Amniotic stem cell (primary cell): ENCODE data around the gene PSMB3.

Experiments used
- DNase-seq: peaks from one replicate; lab custom pipeline; 2025; lab: John Stamatoyannopoulos, UW

The PSMB3 gene

DNA sequence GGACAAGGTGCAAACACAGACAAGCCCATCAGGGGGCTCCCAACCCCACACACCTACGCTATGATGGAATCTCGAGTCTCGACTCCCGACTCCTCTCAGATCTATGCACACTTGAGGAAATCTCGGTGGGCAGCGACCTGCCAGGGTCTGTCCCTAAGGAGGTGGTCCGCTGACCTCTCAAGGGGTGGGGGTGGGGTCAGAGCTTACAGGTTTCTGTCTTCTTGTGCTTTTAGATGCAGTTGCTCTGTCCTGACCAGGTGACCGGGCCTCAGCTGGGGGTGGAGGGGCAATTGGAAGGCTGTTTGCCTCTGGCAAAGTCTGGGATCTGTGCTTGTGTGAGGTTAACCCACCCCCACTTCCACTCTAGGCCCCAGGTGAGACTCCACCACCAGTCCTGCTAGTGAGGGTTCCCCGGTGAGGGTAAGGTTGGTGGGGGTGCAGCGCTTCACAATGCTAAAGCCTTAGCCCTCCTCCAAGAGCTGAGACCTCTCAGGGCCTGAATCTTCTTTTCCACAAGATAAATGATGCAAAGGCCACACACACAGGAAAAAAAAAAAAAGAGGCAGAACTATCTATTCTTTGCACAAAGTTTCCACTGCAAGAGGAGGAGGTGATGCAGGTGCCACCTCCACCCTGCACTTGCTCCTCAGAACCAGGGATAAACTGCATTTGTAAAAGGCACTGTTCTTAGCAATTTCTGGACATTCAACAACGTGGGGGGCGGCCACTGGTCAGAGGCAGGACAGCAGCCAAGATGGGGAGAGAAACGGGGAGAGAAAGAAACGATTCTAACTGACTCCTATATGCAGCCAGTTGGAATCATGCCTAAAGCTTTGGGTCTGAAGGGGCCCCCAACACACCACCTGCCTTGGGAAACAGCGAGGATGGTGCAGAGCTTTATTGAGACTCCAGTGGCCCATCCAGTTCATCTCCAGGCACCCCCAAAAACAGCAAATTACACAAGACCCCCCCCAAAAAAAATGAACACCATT lies 18.3 kb upstream of the PSMB3 start:
- DNase-seq: no peak

DNA sequence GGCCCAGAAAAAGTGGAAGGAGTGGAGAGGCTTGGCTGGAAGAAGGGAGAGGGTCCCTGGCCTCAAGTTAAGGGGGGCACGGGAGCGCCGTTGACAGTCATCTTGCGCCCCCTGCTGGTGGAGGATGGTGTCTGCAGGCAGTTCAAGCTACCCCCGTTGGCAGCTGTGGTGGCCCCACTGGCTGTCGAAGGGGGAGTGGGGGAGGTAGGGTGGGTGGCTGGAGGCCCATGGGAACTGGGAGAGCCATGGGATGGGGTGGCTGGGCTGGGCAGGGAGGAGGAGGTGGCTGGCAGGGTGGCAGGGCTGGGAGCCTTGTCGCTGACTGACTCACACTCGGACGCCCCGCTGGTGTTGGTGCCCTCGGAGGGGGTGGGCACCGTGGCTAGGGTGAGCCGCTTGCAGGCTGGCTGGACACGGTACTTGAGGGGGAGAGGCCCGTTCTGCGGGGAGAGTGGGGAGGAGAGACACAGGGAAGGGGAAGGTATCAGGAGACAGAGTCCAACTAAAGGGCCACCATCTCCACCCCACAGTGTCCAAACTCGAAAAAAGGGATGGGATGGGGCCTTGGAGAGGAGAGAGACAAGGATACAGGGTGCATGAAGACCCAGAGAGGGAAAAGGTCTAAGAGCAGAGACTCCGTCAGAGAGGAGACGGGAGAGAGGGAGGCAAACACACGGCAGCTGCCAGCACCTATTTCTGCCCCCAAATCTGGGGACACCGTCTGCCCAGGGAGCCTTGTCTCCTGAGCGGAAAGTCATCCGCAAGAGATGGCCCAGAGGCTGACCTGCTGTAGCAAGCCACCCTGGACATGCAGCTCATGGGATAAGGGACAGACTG lies 17.2 kb upstream of the PSMB3 start:
- DNase-seq: peak; percentile 38

GRCh38 chr17:38738007-38738662 lies 14.4 kb upstream of the PSMB3 start:
- DNase-seq: no peak

DNA sequence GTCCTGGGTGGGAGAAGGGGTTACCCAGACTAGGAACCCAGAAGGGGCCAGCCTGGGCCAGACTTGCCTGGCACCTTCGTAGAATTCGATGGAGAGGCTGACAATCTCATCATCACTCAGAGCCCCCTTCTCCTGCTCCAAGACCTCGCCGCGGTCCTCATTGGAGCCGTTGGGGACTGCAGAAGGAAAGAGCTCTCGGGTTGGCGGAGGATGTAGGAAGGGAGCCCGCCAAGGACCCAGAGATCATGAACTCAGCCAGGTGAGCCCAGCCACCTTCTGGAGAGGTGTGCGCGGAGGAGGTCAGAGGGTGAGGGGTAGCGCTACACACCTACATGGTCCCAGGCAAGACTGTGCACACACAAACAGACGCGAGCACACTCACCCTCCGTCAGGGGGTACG lies 13.9 kb upstream of the PSMB3 start:
- DNase-seq: no peak

DNA sequence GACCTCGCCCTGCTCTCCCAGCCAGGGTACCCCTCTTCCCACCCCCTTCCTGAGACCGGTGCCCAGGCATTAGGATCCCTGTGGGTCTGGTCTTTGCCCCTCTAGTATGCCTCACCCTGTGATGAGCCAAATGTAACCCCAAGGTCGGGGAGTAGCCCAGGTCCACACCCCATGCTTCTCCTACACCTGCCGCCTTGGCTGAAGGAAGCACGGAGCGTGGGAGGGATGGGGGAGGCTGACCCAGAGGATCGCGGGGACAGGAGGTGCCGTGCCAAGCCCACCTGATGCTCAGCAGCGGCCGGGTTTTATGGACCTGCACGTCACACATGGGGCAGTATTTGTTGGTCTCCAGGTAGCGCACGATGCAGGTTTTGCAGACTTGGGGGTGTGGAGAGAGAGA lies 13.2 kb upstream of the PSMB3 start:
- no peak for DNase-seq

DNA sequence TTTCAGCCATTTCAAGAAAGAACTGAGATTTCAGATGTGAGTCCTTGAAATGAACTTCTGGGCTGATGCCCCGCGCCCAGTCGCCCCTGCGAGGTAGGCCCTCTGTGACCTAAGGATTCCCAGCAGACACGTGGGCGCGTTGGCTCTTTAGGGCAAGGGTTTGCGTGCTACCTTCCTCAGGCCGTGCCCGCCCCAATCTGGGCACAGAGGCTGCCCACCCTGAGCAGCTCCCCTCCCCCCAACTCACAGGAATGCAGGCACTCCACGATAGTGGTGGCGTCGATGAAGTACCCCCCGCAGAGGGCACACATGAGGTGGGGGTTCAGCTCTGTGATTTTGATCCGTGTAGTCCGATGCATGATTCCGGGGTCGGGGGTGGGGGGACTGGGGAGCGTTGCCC lies 12.5 kb upstream of the PSMB3 start:
- no peak for DNase-seq

GRCh38 chr17:38740806-38741205 lies 11.7 kb upstream of the PSMB3 start:
- DNase-seq: no peak

GRCh38 chr17:38741461-38741860 lies 11.1 kb upstream of the PSMB3 start:
- no peak for DNase-seq

GRCh38 chr17:38741921-38742410 lies 10.6 kb upstream of the PSMB3 start:
- no peak for DNase-seq

GRCh38 chr17:38742411-38743308 lies 9.9 kb upstream of the PSMB3 start:
- no peak for DNase-seq

DNA sequence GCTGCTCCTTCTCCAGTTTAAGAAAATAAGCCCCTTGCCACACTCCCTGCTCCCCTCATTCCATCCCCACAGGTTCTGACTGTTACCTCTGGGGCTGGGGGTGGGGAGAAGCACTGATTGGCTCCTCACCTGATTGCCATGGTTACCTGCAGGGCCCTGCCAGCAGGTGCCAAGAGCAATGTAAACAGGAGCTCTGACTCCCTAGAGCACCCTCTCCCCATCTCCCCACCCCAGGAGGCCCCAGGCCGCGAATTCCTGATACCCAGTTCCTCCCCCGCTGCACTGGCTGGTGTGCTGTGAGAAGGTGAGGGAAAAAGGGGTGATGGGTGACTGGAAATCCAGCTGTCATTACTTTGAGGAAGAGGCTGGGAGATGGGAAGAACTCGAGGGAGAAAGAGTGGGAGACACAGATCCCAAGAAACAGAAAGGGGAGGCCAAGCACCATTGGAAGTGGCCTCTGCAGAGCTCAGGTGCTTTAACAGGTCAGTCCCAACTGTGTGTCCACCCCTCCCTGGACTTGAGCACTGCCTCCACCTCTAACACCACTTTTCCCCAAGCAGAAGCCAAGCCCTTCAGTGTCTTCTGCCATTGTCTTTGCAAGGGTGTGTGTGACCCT lies 8.9 kb upstream of the PSMB3 start:
- no peak for DNase-seq

DNA sequence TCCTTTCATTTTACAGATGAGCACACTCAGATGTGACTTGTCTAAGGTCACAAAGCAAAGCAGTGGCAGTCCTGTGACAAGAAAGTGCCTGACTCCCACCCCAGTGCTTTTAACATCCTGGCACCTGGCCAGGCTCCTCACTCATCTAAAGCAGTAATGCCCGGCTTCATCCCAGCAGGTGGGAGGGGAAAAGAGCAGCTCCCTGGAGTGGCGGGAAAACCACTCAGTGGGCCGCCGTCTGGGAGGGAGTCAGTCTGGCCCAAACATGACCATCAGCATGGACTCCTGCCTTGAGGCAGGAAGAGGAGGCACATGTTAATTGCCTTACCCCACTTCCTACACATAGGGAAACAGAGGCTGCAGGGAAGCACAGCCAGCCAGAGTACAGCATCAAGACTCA lies 7.0 kb upstream of the PSMB3 start:
- no peak for DNase-seq

- DNase-seq: no peak
These were observed 6.3 kb upstream of the PSMB3 start for GRCh38 chr17:38746004-38746848.

DNA sequence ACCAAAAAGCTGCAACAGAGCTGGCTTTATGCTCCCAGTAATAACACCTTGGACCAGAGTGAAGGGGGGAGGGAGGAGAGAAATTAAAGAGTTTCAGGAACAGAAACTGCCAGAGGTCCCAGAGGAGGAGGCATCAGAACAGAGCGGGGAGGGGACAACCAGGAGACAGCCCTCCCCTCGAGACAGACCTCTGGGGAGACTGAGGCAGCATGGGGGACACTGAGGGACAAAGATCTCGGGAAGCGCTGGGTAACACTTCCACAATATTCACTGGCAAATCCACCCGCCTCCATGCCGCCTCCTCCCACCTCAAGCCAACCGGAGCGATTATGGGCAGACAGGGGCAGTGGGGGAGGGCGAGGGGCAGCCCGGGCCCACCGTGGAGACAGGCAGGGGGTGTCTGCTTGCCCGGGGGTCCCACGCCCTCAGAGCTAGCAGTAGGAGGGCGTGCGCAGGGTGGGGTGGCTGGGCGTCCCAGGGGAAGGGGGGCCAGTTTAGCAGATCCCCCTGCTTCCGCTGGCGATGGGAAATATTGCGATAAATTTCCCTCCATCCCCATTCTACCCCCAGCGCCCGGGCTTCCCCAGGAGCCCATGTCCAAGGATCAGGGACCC lies 5.6 kb upstream of the PSMB3 start:
- no peak for DNase-seq

GRCh38 chr17:38747463-38748148 lies 4.9 kb upstream of the PSMB3 start:
- DNase-seq: no peak

- DNase-seq: peak; percentile 80
These were observed 4.2 kb upstream of the PSMB3 start, which contains the start of gene PCGF2 for GRCh38 chr17:38748149-38748891. Gene PCGF2, minus strand, starts transcription at chr17:38748336. Its CDS starts 7,934 bp downstream, at chr17:38740402.

- no peak for DNase-seq
These were observed 3.7 kb upstream of the PSMB3 start for GRCh38 chr17:38748892-38749222.
